Measurements from ENCODE around the gene SLC44A3. TPM values are rescaled to one million over a fixed set of nuclear protein-coding genes. Genes with fewer than 3 reads are reported as not detected.

SLC44A3 gene
- total RNA-seq, 2 experiments from 2014 or later, result 0.37 to 0.52 TPM

DNA sequence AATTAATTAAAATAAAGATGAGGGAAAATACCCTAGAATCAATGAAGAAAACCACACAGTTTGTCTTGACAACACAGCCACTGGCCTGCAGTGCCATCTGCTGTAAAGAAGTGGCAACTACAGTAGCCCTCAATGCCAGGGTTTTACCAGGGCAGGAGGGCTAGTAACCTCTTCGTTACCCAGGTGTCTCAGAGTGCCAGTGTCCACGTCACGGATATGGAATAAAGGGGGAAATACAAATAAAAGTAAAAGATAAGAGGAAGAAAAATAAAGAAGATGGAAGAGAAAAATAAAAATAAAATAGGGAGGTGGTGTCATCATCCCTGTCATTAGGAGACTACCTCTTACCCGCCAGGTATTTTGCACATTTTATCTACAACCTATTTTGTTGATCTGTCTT, 14.2 kb upstream of the SLC44A3 start:
- Mint-ChIP-seq H3K4me1 (peaks cover 30% of the 10 kb centered on the region), H3K27ac (no peak overlapping the region), H3K9me3 (no peaks in the 10 kb centered on the region), H3K27me3 (peaks cover 4% of the 10 kb centered on the region), H3K4me3 (no peak overlapping the region), H3K36me3 (ENCODE audit: low read depth) (no peaks in the 10 kb centered on the region)
- CTCF ChIA-PET, result interaction anchor here (1.1 to 2.4 kb wide), 4 partner anchors 292 to 760 kb away, joined by 3 to 9 read pairs (median 6); no protein-coding TSS in a partner anchor
- peak; percentile 58 for DNase-seq
- POLR2A ChIA-PET, result no interaction called here

DNA sequence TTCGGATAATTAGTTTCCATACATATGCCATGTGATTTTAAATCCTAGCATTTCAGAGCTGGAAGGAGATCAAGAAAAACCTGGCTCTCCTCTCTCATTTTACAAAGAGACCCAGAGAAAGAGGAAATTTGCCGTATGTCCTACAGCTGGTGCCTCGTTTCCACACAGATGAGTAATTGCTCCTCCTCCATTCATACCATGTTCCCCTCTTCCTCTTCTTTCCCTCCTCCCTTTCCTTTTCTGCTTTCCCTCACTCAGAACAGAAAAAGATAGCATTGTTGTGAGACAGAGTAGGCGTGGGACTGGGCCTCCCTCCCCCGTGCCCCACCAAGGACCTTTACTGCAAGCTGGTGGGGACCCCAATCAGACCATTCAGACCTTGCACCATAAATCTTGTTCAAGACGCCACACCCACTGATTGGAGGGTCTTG, 13.7 kb upstream of the SLC44A3 start:
- H3K27me3 Mint-ChIP-seq, result peaks cover 4% of the 10 kb centered on the region
- H3K9me3 Mint-ChIP-seq, result no peaks in the 10 kb centered on the region
- peaks cover 28% of the 10 kb centered on the region for H3K4me1 Mint-ChIP-seq
- H3K27ac Mint-ChIP-seq, result no peak overlapping the region
- DNase-seq, result no peak
- H3K36me3 Mint-ChIP-seq (ENCODE audit: low read depth), result no peaks in the 10 kb centered on the region
- POLR2A ChIA-PET, result no interaction called here
- no peak overlapping the region for H3K4me3 Mint-ChIP-seq
- CTCF ChIA-PET, result interaction anchor here (1.0 to 2.4 kb wide), 5 partner anchors 17 to 760 kb away, joined by 3 to 9 read pairs (median 3); no protein-coding TSS in a partner anchor

DNA sequence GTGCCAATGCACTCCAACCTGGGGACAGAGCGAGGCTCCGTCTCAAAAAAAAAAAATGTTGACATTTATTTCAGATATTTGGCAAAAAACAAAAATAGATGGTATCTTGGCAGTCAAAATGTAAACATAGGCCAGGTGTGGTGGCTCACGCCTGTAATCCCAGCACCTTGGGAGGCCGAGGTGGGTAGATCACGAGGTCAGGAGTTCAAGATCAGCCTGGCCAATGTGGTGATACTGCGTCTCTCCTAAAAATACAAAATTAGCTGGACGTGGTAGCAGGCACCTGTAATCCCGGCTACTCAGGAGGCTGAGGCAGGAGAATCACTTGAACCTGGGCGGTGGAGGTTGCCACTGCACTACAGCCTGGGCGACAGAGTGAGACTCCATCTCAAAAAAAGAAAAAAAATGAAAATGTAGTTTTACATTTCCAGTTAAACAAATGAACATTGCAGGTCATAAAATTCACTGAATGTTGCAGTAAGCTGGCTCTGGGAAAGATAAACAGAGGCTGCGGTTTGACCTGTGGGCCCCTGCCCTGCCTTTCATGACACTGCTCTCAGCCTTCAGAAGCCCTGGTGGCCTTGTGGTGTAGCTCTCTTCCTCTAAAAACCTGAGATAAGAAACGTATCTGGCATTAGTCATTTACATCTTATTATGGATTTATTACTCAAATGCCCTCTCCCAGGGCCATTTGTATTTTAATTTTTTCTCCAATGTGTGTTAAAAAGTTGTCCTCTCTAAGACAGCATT, 12.2 kb upstream of the SLC44A3 start:
- CTCF ChIA-PET, result no interaction called here
- Mint-ChIP-seq H3K9me3 (peaks cover 6% of the 10 kb centered on the region), H3K36me3 (ENCODE audit: low read depth) (no peaks in the 10 kb centered on the region), H3K4me3 (no peak overlapping the region), H3K27me3 (peaks cover 11% of the 10 kb centered on the region), H3K27ac (no peak overlapping the region), H3K4me1 (peaks cover 21% of the 10 kb centered on the region)
- DNase-seq, result no peak
- POLR2A ChIA-PET, result no interaction called here

DNA sequence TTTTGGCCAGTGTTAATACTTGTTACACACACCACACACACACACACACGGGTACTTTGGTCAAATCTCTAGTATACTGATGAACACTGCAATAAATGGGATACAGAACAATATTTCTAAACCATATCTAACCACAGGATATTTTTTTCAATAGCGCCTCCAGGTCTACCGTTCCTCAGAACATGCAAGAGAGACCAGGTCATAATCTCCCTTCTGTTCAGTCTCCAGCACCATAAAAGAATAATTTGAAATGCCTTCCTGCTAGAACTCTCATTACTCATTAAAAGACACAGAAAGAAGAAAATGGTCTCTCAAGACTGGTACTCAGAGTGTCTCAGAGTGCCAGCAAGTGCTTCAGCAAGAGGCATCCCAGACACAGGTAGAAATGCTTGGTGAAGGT, 11.5 kb upstream of the SLC44A3 start:
- CTCF ChIA-PET, result no interaction called here

DNA sequence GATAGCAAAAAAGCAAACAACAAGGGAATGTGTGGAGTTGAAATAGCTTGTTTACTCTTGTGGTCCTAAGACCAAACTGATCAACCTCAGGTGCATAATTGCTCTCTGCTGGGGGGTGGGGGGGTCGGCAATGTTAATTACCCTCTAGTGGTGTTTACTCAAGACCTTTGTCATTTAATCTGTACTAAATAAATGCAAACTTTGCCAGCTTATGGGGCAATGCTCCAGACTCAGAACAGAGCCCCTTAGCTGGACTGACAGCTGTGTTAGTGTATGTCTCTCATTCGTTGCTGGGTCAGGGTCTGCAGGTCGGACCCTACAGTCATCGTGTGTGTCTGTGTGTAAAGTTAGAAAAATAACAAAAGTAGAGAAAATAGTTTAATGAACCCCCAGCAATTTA, 7.2 kb upstream of the SLC44A3 start:
- Mint-ChIP-seq H3K4me1 (peaks cover 8% of the 10 kb centered on the region), H3K9me3 (peaks cover 22% of the 10 kb centered on the region), H3K36me3 (ENCODE audit: low read depth) (no peaks in the 10 kb centered on the region), H3K27me3 (peaks cover 38% of the 10 kb centered on the region), H3K27ac (no peak overlapping the region), H3K4me3 (no peak overlapping the region)
- DNase-seq, result no peak
- CTCF ChIA-PET, result no interaction called here
- POLR2A ChIA-PET, result no interaction called here

More for the DNA sequence above, 11.5 kb upstream of the SLC44A3 start:
- POLR2A ChIA-PET, result no interaction called here
- DNase-seq, result no peak
- Mint-ChIP-seq H3K9me3 (peaks cover 12% of the 10 kb centered on the region), H3K27me3 (peaks cover 13% of the 10 kb centered on the region), H3K27ac (no peak overlapping the region), H3K4me3 (no peak overlapping the region), H3K36me3 (ENCODE audit: low read depth) (no peaks in the 10 kb centered on the region), H3K4me1 (peaks cover 21% of the 10 kb centered on the region)

DNA sequence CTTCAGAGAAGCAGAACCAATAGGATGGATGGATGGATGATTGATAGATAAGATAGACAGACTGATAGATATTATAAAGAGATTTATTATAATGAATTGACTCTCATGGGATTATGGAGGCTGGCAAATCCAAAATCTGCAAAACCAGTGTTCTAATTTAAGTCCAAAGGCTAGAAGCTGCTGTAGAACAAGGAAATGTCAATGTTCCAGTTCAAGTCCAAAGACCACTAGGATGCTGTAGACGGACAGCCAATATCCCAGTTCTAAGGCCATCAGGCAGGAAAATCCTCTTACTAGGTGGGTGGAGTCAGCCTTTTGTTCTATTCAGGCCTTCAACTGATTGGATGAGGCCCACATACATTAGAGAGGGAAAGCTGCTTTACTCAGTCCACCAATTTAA, 4.1 kb upstream of the SLC44A3 start:
- ChIA-PET POLR2A (no interaction called here), CTCF (no interaction called here)
- Mint-ChIP-seq H3K36me3 (ENCODE audit: low read depth) (no peaks in the 10 kb centered on the region), H3K9me3 (peaks cover 22% of the 10 kb centered on the region), H3K4me3 (no peak overlapping the region), H3K27me3 (peaks cover 53% of the 10 kb centered on the region), H3K27ac (no peak overlapping the region), H3K4me1 (peaks cover 12% of the 10 kb centered on the region)
- no peak for DNase-seq

DNA sequence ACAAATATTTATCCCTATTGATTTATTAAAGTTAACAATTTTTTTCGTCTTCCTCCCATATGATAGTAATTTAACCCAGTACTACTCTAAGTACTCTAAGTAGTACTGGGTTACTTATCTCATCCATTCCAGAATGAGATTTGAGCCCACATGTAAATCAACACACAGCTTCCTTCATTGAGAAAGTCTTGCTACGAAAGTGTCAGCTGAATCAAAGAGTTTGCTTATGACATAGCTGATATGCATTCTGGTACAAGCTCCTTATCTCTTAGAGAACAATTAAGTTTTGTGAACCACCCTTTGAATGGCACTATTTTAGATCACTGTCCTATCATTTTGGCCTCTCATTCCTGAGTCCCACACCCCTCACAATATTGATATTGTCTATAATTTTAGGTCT, 2.4 kb upstream of the SLC44A3 start:
- POLR2A ChIA-PET, result no interaction called here
- CTCF ChIA-PET, result no interaction called here
- Mint-ChIP-seq H3K27me3 (peaks cover 63% of the 10 kb centered on the region), H3K4me1 (peaks cover 15% of the 10 kb centered on the region), H3K4me3 (no peak overlapping the region), H3K36me3 (ENCODE audit: low read depth) (no peaks in the 10 kb centered on the region), H3K9me3 (peaks cover 16% of the 10 kb centered on the region), H3K27ac (no peak overlapping the region)
- no peak for DNase-seq

DNA sequence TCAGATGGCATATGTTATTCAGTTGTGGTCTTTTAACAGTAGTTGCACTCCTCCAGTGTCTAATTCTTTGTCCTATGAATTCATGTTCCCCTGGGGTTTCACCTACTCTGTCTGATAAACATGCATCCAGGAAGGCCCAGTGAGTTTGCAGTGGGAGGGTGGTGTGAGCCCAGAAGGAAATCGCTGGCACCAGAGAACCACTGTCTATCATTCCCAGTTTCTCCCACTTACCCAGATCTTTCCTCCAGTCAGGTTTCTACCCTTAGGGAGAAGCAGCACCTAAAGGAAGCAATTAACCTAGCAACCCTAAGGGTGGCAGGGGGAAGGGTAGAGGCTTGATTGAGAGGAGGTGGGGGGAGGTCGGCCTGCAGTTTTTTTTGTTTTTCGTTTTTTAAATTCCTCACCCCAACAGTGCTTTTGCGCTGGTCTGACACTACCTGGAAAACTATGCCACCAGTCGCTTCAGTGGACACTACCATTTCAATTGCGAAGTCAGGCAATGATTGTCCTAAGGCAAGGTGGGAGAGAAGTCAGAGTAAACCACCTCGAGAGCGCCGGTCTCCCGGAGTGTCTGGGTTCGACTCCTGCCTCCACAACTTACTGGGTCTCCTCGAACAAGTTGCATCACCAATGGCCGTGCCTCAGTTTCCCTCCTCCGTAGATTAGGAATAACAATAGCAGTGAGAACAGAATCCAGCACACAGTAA, 766 bp upstream of the SLC44A3 start:
- Mint-ChIP-seq H3K27me3 (peaks cover 66% of the 10 kb centered on the region), H3K4me3 (peak overlapping the region; percentile 61), H3K9me3 (peaks cover 5% of the 10 kb centered on the region), H3K36me3 (ENCODE audit: low read depth) (no peaks in the 10 kb centered on the region), H3K4me1 (peaks cover 15% of the 10 kb centered on the region), H3K27ac (no peak overlapping the region)
- POLR2A ChIA-PET, result no interaction called here
- no peak for DNase-seq
- CTCF ChIA-PET, result no interaction called here

DNA sequence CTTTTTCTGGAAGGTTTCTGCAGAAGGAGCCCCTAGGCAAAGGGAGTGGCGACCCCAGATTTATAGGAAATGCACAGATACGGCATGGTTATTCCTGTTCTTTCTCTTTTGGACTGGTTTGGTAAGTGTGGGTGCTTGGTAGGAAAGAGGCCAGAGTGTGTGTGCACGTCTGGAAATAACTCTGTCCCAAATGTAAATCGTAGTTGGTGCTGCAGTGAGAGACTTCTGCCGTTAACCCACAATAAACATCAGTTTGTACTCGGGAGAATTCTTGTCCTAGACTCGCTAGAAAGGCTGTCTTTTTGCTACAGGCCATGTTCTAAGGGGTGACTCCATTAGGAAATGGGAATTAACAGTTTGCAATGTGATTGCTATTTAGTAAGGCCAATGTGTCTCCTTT, 779 bp downstream of the SLC44A3 start:
- peak overlapping the region; percentile 53 for H3K4me3 Mint-ChIP-seq
- peaks cover 15% of the 10 kb centered on the region for H3K4me1 Mint-ChIP-seq
- no peak overlapping the region for H3K27ac Mint-ChIP-seq
- DNase-seq, result no peak
- peaks cover 1% of the 10 kb centered on the region for H3K9me3 Mint-ChIP-seq
- ChIA-PET POLR2A (no interaction called here), CTCF (interaction anchor here (0.6 to 1.4 kb wide), 2 partner anchors 11 to 434 kb away, joined by 3 to 4 read pairs; no protein-coding TSS in a partner anchor)
- no peaks in the 10 kb centered on the region for H3K36me3 Mint-ChIP-seq (ENCODE audit: low read depth)
- peaks cover 66% of the 10 kb centered on the region for H3K27me3 Mint-ChIP-seq

DNA sequence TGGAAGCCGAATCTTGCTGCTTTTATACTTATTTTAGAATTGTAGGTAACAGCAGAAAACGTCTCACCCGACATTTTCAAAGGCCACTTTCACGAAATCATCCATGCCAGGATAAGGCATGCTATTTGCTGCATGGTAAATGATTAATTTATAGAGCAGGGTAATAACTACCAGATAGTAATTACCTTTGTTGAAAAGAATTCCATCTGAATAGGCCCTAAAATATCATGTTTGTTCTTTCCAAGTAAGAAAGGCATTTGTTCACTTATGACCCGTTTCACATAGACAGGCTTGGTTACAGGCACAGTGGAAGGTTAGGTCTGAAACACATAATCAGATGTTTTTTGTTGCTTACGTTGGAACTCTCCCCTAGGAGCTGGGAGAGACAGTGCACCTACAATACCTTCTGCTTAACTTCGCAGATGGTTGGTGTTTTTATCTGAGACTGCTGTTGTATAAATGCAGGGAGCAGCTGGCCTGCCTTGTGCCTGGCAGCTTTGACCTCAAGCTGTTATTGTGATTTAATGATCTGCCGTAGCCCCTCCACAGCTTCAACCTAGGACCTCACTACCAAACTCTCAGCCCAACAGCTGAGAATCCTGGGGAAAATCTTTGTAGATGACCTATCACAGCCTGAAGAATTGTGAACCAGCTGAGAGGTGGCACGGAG, 1.6 kb downstream of the SLC44A3 start:
- no peaks in the 10 kb centered on the region for H3K36me3 Mint-ChIP-seq (ENCODE audit: low read depth)
- POLR2A ChIA-PET, result no interaction called here
- no peaks in the 10 kb centered on the region for H3K9me3 Mint-ChIP-seq
- peaks cover 15% of the 10 kb centered on the region for H3K4me1 Mint-ChIP-seq
- no peak overlapping the region for H3K27ac Mint-ChIP-seq
- no peak for DNase-seq
- CTCF ChIA-PET, result interaction anchor here (1.4 kb wide), 1 partner anchor 10 kb away, joined by 4 read pairs; no protein-coding TSS in a partner anchor
- no peak overlapping the region for H3K4me3 Mint-ChIP-seq
- peaks cover 64% of the 10 kb centered on the region for H3K27me3 Mint-ChIP-seq

DNA sequence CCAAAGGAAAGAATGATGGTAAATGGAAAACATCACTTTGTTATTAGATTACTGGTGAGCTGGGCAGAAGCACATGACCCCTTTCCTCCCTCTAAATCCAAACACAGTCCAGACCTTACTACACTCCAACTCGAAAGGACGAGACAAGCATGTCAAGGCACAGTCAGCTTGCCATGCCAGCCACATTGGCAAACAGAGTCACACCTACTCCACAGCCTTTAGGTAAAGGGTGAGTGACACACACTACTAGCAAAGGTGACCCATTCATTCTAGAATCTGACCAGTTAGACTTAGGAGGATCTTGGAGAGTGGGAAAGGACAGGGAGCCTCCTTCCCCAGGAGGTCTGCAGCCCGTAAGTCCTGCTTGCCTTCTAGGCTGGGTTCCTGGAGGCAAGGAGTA, 3.0 kb downstream of the SLC44A3 start:
- no peaks in the 10 kb centered on the region for H3K36me3 Mint-ChIP-seq (ENCODE audit: low read depth)
- H3K4me1 Mint-ChIP-seq, result peaks cover 15% of the 10 kb centered on the region
- ChIA-PET POLR2A (no interaction called here), CTCF (no interaction called here)
- H3K27ac Mint-ChIP-seq, result no peak overlapping the region
- peaks cover 57% of the 10 kb centered on the region for H3K27me3 Mint-ChIP-seq
- no peaks in the 10 kb centered on the region for H3K9me3 Mint-ChIP-seq
- DNase-seq, result no peak
- H3K4me3 Mint-ChIP-seq, result no peak overlapping the region

DNA sequence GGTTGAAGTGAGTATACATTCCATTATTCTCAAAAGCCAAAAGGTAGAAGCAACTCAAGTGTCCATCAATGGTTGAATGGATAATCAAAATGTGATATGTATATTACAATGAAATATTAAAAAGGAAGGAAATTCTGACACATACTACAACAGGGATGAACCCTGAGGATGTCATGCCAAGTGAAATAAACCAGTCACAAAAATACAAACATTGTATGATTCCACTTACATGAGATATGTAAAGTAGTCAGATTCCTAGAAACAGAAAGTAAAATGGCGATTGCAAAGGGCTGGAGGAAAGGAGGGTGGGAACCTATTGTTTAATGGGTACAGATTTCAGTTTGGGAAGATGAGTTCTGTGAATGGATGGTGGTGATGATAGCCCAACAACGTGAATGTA, 5.8 kb downstream of the SLC44A3 start:
- H3K36me3 Mint-ChIP-seq (ENCODE audit: low read depth), result no peaks in the 10 kb centered on the region

DNA sequence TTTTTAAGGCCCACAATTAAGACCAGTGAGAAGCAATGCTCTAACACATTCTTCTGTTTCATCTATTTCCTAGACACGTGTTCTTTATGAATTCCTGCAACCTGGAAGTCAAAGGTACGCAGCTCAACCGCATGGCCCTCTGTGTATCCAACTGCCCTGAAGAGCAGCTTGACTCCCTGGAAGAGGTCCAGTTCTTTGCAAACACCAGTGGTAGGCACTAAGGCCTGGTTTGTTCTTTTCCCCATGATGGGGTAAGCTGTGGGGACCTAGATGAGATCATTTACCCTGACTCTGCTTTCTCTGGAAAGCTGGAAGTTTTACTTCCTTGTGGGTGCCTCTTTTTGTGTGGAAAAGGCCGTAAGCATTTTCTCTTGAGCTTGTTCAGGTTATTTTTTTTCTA, 7.3 kb downstream of the SLC44A3 start:
- Mint-ChIP-seq H3K4me1 (no peaks in the 10 kb centered on the region), H3K36me3 (ENCODE audit: low read depth) (no peaks in the 10 kb centered on the region), H3K27me3 (peaks cover 36% of the 10 kb centered on the region), H3K4me3 (no peak overlapping the region), H3K9me3 (no peaks in the 10 kb centered on the region), H3K27ac (no peak overlapping the region)
- CTCF ChIA-PET, result interaction anchor here (1.1 kb wide), 1 partner anchor 15 kb away, joined by 3 read pairs; no protein-coding TSS in a partner anchor
- DNase-seq, result no peak
- POLR2A ChIA-PET, result no interaction called here

More for the DNA sequence above, 5.8 kb downstream of the SLC44A3 start:
- peaks cover 44% of the 10 kb centered on the region for H3K27me3 Mint-ChIP-seq
- no peaks in the 10 kb centered on the region for H3K9me3 Mint-ChIP-seq
- DNase-seq, result no peak
- H3K4me1 Mint-ChIP-seq, result peaks cover 3% of the 10 kb centered on the region
- H3K4me3 Mint-ChIP-seq, result no peak overlapping the region
- CTCF ChIA-PET, result no interaction called here
- H3K27ac Mint-ChIP-seq, result no peak overlapping the region
- POLR2A ChIA-PET, result no interaction called here
